ENCODE results near the gene GARS1.

Gene GARS1

DNA sequence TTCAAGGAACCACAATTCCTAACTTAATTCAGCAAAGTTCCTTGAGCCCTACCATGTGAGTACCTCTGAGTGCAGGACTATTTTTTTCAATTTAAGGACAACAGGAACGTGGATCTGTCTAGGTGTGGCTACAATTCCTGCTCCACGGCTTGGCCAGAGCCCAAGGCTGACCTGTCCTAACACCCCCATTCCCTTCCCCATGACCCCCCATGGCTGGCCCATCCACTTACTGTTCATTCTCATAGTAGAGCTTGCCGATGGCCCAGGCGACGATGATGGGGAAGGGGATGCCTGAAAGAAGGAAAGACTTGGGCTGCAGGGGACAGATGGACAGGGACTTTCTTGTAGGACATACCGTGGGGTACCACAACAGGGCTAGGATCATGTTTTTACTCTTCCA, 67.2 kb downstream of the GARS1 start:
- no peaks in the 10 kb centered on the region for H3K4me1 ChIP-seq (ENCODE audit: control insufficient read depth, insufficient read depth, low read length)
- no peaks in the 10 kb centered on the region for H3K9me3 ChIP-seq (ENCODE audit: control insufficient read depth, low read length)
- H3K4me3 ChIP-seq (ENCODE audit: insufficient read depth, low read depth, low read length) = no peak overlapping the region
- no peaks in the 10 kb centered on the region for H3K36me3 ChIP-seq (ENCODE audit: control insufficient read depth, insufficient read depth, low read length)
- no peaks in the 10 kb centered on the region for H3K27me3 ChIP-seq (ENCODE audit: control insufficient read depth, insufficient read depth, low read length, poor library complexity, severe bottlenecking)
- no peak overlapping the region for H3K27ac ChIP-seq (ENCODE audit: insufficient read depth, low read depth, low read length, poor library complexity, severe bottlenecking)
- 93 to 97% methylated on average over 6 of the region's 6 CpGs for WGBS, 2 experiments

GRCh38 chr7:30662431-30662939, 67.8 kb downstream of the GARS1 start:
- no peak overlapping the region for H3K27ac ChIP-seq (ENCODE audit: insufficient read depth, low read depth, low read length, poor library complexity, severe bottlenecking)
- H3K27me3 ChIP-seq (ENCODE audit: control insufficient read depth, insufficient read depth, low read length, poor library complexity, severe bottlenecking) = no peaks in the 10 kb centered on the region

DNA sequence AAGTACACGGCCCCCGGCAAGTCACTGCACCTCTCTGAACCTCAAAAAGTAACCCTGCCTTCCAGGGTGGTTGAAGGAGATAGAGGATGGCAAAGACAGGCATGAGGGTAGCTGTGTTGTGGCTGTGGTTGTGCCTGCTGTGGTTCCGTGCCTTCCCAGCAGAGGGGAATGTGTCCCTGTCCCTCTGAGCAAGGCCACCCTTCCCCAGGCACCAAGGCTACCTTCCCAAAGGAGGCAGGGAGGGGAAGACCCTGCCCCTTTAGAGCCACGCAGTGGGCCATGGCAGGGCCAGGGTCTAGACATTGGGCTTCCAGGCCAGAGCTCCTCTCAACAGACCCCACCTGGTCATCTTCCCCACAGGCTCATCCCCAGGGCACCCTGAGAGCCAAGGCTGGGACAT, 68.7 kb downstream of the GARS1 start:
- no peaks in the 10 kb centered on the region for H3K36me3 ChIP-seq (ENCODE audit: control insufficient read depth, insufficient read depth, low read length)
- H3K4me1 ChIP-seq (ENCODE audit: control insufficient read depth, insufficient read depth, low read length) = no peaks in the 10 kb centered on the region
- WGBS, 2 experiments = 86 to 91% methylated on average over 4 of the region's 4 CpGs
- H3K27ac ChIP-seq (ENCODE audit: insufficient read depth, low read depth, low read length, poor library complexity, severe bottlenecking) = no peak overlapping the region
- H3K27me3 ChIP-seq (ENCODE audit: control insufficient read depth, insufficient read depth, low read length, poor library complexity, severe bottlenecking) = no peaks in the 10 kb centered on the region
- H3K4me3 ChIP-seq (ENCODE audit: insufficient read depth, low read depth, low read length) = no peak overlapping the region
- no peaks in the 10 kb centered on the region for H3K9me3 ChIP-seq (ENCODE audit: control insufficient read depth, low read length)

More at GRCh38 chr7:30662431-30662939, 67.8 kb downstream of the GARS1 start:
- Histone ChIP-seq H3K4me1 (ENCODE audit: control insufficient read depth, insufficient read depth, low read length) (no peaks in the 10 kb centered on the region), H3K36me3 (ENCODE audit: control insufficient read depth, insufficient read depth, low read length) (no peaks in the 10 kb centered on the region), H3K4me3 (ENCODE audit: insufficient read depth, low read depth, low read length) (no peak overlapping the region), H3K9me3 (ENCODE audit: control insufficient read depth, low read length) (no peaks in the 10 kb centered on the region)
- 90% methylated on average over 9 of the region's 9 CpGs for WGBS, 2 experiments

DNA sequence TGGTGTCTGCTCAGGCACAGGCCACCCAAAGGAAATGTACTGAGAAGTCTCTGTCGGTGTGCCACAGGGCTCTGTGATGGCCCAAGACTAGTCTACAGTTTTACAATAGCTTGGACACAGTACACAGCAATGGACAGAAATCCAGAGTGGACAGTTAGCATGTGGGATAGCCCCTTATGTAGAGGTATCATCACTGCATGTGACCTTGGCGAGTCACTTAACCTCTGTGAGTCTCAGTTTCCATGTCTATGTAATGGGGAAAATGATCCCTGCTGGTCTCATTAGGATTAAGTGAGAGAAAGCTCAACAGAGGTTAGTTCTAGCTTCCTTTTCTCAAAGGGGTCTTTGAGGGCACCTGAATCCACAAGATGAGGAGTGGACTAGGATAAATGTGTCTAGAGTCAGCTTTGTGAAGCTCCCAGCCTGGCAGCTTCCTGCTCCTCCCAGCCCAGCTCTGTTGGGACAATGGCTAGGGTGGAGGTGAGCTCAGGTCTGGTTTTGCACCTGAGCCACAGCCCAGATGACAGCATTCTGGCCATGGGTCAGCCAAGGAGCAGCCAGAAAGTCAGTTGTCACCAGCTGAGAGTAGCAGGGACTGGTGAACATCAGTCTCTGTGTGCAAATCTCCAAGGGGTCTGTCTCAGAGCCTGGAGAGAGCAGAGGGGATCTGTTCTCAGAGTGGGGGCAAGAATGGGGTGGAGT, 69.7 kb downstream of the GARS1 start:
- Histone ChIP-seq H3K36me3 (ENCODE audit: control insufficient read depth, insufficient read depth, low read length) (no peaks in the 10 kb centered on the region), H3K27ac (ENCODE audit: insufficient read depth, low read depth, low read length, poor library complexity, severe bottlenecking) (no peak overlapping the region), H3K4me3 (ENCODE audit: insufficient read depth, low read depth, low read length) (no peak overlapping the region), H3K27me3 (ENCODE audit: control insufficient read depth, insufficient read depth, low read length, poor library complexity, severe bottlenecking) (no peaks in the 10 kb centered on the region), H3K4me1 (ENCODE audit: control insufficient read depth, insufficient read depth, low read length) (no peaks in the 10 kb centered on the region), H3K9me3 (ENCODE audit: control insufficient read depth, low read length) (no peaks in the 10 kb centered on the region)
- WGBS, 2 experiments = 92 to 94% methylated on average over 2 of the region's 2 CpGs

- H3K4me1 ChIP-seq (ENCODE audit: control insufficient read depth, insufficient read depth, low read length) = no peaks in the 10 kb centered on the region
- 89 to 92% methylated on average over 8 of the region's 8 CpGs for WGBS, 2 experiments
- H3K27ac ChIP-seq (ENCODE audit: insufficient read depth, low read depth, low read length, poor library complexity, severe bottlenecking) = no peak overlapping the region
- H3K27me3 ChIP-seq (ENCODE audit: control insufficient read depth, insufficient read depth, low read length, poor library complexity, severe bottlenecking) = no peaks in the 10 kb centered on the region
- no peak overlapping the region for H3K4me3 ChIP-seq (ENCODE audit: insufficient read depth, low read depth, low read length)
- no peaks in the 10 kb centered on the region for H3K9me3 ChIP-seq (ENCODE audit: control insufficient read depth, low read length)
- H3K36me3 ChIP-seq (ENCODE audit: control insufficient read depth, insufficient read depth, low read length) = no peaks in the 10 kb centered on the region
Observed at GRCh38 chr7:30665043-30665442, 70.4 kb downstream of the GARS1 start.

DNA sequence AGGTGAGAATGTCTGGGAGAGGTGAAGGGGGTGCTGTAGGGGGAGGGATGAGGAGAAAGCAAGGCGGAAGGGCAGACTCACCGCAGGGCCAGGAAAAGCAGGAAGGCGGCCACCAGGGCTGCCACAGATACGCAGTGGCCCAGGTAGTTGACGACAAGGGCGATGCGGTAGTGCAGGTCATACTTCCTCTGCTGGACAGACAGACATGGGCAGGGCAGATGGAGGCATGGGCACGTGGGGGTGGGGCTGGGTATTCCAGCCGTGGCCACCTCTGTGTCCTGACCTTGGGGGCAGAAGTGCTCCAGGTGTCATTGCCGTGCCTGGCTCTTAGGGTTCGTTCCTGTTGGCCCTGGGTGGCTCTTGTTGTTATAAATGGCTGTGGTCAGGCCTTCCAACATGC, 70.8 kb downstream of the GARS1 start:
- Histone ChIP-seq H3K9me3 (ENCODE audit: control insufficient read depth, low read length) (no peaks in the 10 kb centered on the region), H3K36me3 (ENCODE audit: control insufficient read depth, insufficient read depth, low read length) (no peaks in the 10 kb centered on the region), H3K4me3 (ENCODE audit: insufficient read depth, low read depth, low read length) (no peak overlapping the region), H3K27ac (ENCODE audit: insufficient read depth, low read depth, low read length, poor library complexity, severe bottlenecking) (no peak overlapping the region), H3K4me1 (ENCODE audit: control insufficient read depth, insufficient read depth, low read length) (no peaks in the 10 kb centered on the region), H3K27me3 (ENCODE audit: control insufficient read depth, insufficient read depth, low read length, poor library complexity, severe bottlenecking) (no peaks in the 10 kb centered on the region)
- WGBS, 2 experiments = 91 to 93% methylated on average over 11 of the region's 11 CpGs

DNA sequence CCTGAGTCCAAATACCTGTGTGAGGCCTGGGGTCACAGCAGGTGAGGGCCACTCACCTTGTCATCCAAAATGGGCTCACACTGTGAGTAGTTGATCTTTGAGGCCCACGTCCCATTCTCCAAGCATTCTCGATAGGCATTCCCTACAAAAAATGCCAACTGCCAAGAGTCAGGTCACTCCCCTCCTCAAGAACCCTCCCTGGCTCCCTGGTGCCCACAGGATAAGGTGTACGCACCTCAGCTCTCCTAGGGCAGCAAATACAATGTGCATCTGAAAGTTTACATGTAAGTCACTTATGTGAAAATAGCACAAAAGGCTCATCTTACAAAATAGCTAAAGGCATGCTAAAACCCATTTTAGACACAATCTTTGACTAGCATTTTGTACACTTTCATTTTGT, 72.5 kb downstream of the GARS1 start:
- no peak overlapping the region for H3K4me3 ChIP-seq (ENCODE audit: insufficient read depth, low read depth, low read length)
- no peaks in the 10 kb centered on the region for H3K4me1 ChIP-seq (ENCODE audit: control insufficient read depth, insufficient read depth, low read length)
- H3K27me3 ChIP-seq (ENCODE audit: control insufficient read depth, insufficient read depth, low read length, poor library complexity, severe bottlenecking) = no peaks in the 10 kb centered on the region
- no peaks in the 10 kb centered on the region for H3K9me3 ChIP-seq (ENCODE audit: control insufficient read depth, low read length)
- H3K27ac ChIP-seq (ENCODE audit: insufficient read depth, low read depth, low read length, poor library complexity, severe bottlenecking) = no peak overlapping the region
- no peaks in the 10 kb centered on the region for H3K36me3 ChIP-seq (ENCODE audit: control insufficient read depth, insufficient read depth, low read length)
- 83 to 87% methylated on average over 3 of the region's 3 CpGs for WGBS, 2 experiments

GRCh38 chr7:30668102-30668501, 73.4 kb downstream of the GARS1 start:
- Histone ChIP-seq H3K4me3 (ENCODE audit: insufficient read depth, low read depth, low read length) (no peak overlapping the region), H3K27me3 (ENCODE audit: control insufficient read depth, insufficient read depth, low read length, poor library complexity, severe bottlenecking) (no peaks in the 10 kb centered on the region), H3K9me3 (ENCODE audit: control insufficient read depth, low read length) (no peaks in the 10 kb centered on the region), H3K36me3 (ENCODE audit: control insufficient read depth, insufficient read depth, low read length) (no peaks in the 10 kb centered on the region), H3K4me1 (ENCODE audit: control insufficient read depth, insufficient read depth, low read length) (no peaks in the 10 kb centered on the region), H3K27ac (ENCODE audit: insufficient read depth, low read depth, low read length, poor library complexity, severe bottlenecking) (no peak overlapping the region)
- 80 to 84% methylated on average over 4 of the region's 4 CpGs for WGBS, 2 experiments

GRCh38 chr7:30671793-30672465, 77.3 kb downstream of the GARS1 start:
- H3K27ac ChIP-seq (ENCODE audit: insufficient read depth, low read depth, low read length, poor library complexity, severe bottlenecking) = no peak overlapping the region
- no peak overlapping the region for H3K4me3 ChIP-seq (ENCODE audit: insufficient read depth, low read depth, low read length)
- no peaks in the 10 kb centered on the region for H3K4me1 ChIP-seq (ENCODE audit: control insufficient read depth, insufficient read depth, low read length)
- H3K36me3 ChIP-seq (ENCODE audit: control insufficient read depth, insufficient read depth, low read length) = no peaks in the 10 kb centered on the region
- 8 to 20% methylated on average over 6 of the region's 6 CpGs for WGBS, 2 experiments
- no peaks in the 10 kb centered on the region for H3K9me3 ChIP-seq (ENCODE audit: control insufficient read depth, low read length)
- H3K27me3 ChIP-seq (ENCODE audit: control insufficient read depth, insufficient read depth, low read length, poor library complexity, severe bottlenecking) = no peaks in the 10 kb centered on the region

GRCh38 chr7:30674420-30674819, 79.7 kb downstream of the GARS1 start:
- 73 to 87% methylated on average over 1 of the region's 1 CpG for WGBS, 2 experiments

More at GRCh38 chr7:30674420-30674819, 79.7 kb downstream of the GARS1 start:
- H3K4me3 ChIP-seq (ENCODE audit: insufficient read depth, low read depth, low read length) = no peak overlapping the region
- H3K4me1 ChIP-seq (ENCODE audit: control insufficient read depth, insufficient read depth, low read length) = peaks cover 5% of the 10 kb centered on the region
- peaks cover 4% of the 10 kb centered on the region for H3K27me3 ChIP-seq (ENCODE audit: control insufficient read depth, insufficient read depth, low read length, poor library complexity, severe bottlenecking)
- no peak overlapping the region for H3K27ac ChIP-seq (ENCODE audit: insufficient read depth, low read depth, low read length, poor library complexity, severe bottlenecking)
- no peaks in the 10 kb centered on the region for H3K36me3 ChIP-seq (ENCODE audit: control insufficient read depth, insufficient read depth, low read length)
- H3K9me3 ChIP-seq (ENCODE audit: control insufficient read depth, low read length) = no peaks in the 10 kb centered on the region
